NB4 (cell line): ENCODE results near the gene BLVRA.
"Not testable (repeated sequence)": the region's sequence is repeated elsewhere in the genome, so short reads cannot be mapped to it uniquely, and the experiment has no call there.

Experiments
- DNase-seq: peaks from one replicate; pipeline ENCODE4 v3.0.0; 2010; ENCODE audit warnings: low read depth
- H3K4me3 ChIP-seq: one replicate; pipeline ENCODE4 v1.5.1; 2011; ENCODE audit warnings: mild to moderate bottlenecking, low read depth, low read length, moderate library complexity
- CTCF ChIP-seq: IDR thresholded peaks from one replicate; pipeline ENCODE4 v1.5.1; 2012; ENCODE audit warnings: low read depth, low read length
- MYC ChIP-seq: IDR thresholded peaks from 2 replicates; pipeline ENCODE4 v1.6.1; 2011; ENCODE audit warnings: low read depth, low read length
- POLR2A ChIP-seq: IDR thresholded peaks from 2 replicates; pipeline ENCODE4 v1.6.1; 2011; ENCODE audit warnings: mild to moderate bottlenecking; ENCODE audit not compliant: insufficient read length; ENCODE audit errors: extremely low read depth
- TF ChIP-seq, protein P1 (sequence below): IDR thresholded peaks from 2 replicates; pipeline ENCODE4 v1.6.1; 2011; ENCODE audit warnings: low read depth, low read length

The BLVRA gene

GRCh38 chr7:43758029-43758821 is at the start of gene BLVRA:
Gene BLVRA (plus strand): TSS chr7:43758680. CDS start chr7:43771159, 12,479 bp downstream.
- peak within 1 kb of the TSS; percentile 56 for H3K4me3 ChIP-seq
- DNase-seq = peak; percentile 43

GRCh38 chr7:43711503-43711902 is 47.0 kb upstream of the BLVRA start:
- no peak for DNase-seq
- H3K4me3 ChIP-seq = no peak overlapping the region
- TF ChIP-seq CTCF = no peak
- TF ChIP-seq, protein P1, sequence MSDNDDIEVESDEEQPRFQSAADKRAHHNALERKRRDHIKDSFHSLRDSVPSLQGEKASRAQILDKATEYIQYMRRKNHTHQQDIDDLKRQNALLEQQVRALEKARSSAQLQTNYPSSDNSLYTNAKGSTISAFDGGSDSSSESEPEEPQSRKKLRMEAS = no peak
- TF ChIP-seq POLR2A = no peak
- no peak for TF ChIP-seq MYC

More at GRCh38 chr7:43758029-43758821, at the start of gene BLVRA:
- TF ChIP-seq, protein P1 = no peak
- TF ChIP-seq MYC = no peak
- no peak for TF ChIP-seq CTCF
- TF ChIP-seq POLR2A = no peak

GRCh38 chr7:43715966-43716365 is 42.5 kb upstream of the BLVRA start:
- not testable (repeated sequence) for H3K4me3 ChIP-seq, DNase-seq

DNA sequence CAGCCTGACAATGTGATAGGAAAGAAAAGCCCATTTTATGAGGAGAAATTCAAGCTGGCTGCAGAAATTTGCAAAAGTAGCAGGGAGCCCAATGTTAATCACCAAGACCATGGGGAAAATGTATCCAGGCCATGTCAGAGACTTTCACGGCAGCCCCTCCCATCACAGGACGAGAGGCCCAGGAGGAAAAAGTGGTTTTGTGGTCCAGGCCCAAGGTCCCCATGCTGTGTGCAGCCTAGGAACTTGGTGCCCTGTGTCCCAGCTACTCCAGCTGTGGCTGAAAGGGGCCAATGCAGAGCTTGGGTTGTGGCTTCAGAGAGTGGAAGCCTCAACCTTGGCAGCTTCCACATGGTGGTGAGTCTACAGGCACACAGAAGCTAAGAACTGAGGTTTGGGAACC is 41.9 kb upstream of the BLVRA start:
- DNase-seq = no peak
- no peak overlapping the region for H3K4me3 ChIP-seq
- TF ChIP-seq, protein P1 = no peak
- TF ChIP-seq MYC (no peak), POLR2A (no peak), CTCF (no peak)

DNA sequence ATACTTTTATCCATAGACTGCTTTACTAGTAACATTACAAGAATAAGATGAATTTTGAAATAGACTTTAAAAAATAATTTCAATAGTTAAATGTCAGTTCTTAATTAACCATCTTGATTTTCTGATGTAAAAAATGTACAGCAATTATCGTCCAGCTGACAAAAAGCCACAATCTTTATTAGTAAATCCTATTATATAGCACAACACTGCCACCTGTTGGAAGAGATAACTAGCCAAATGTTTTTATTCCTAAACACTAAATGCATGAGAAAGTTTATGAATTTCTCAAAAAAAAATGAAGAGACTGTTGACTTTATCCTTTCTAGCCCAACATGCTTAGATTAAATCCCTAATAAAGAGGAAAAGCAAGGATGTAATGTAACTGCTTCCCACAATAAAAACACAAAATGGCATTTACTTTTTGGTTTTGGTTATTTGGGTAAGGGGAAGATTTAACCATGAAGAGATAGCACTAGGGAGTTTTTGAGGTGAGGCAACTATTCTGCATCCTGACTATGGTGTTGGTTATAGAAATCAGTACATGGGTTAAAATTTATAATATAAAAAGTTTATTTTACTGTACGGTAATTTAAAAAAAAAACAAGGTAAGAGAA is 37.2 kb upstream of the BLVRA start:
- TF ChIP-seq, protein P1 = no peak
- TF ChIP-seq CTCF (peak; percentile 29), POLR2A (no peak), MYC (no peak)
- DNase-seq = peak; percentile 66
- H3K4me3 ChIP-seq = no peak overlapping the region

DNA sequence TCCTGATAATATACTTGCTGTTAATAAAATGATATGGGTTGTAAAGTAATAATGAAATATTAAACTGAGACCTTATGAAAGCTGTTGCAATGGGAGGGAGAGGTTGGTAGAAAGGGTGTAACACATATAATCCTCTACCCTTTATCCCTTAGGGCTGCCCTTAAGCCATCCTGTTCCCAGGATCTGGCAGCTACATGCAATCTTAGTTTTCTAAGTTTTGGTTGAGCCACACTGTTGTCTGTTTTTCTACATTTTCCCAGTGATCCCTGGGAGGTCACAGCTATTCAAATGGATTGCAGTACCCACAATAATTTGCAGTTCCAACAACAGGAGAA is 35.5 kb upstream of the BLVRA start:
- H3K4me3 ChIP-seq = no peak overlapping the region
- no peak for TF ChIP-seq CTCF
- no peak for TF ChIP-seq MYC
- TF ChIP-seq, protein P1 = no peak
- TF ChIP-seq POLR2A = no peak
- DNase-seq = no peak
